K562 (cell line): ENCODE results near the gene SPON2.

Experiments
- ATF7 ChIP-seq: fragments of 450-650 bp; IDR thresholded peaks from 2 replicates; pipeline ENCODE4 v1.7.1; 2014; ENCODE audit warnings: mild to moderate bottlenecking, moderate library complexity
- JUND ChIP-seq, 2 experiments: IDR thresholded peaks; 2 replicates in 1 of 2; 3 replicates in 1 of 2; pipeline ENCODE4 v1.6.1; 2011; ENCODE audit warnings: borderline replicate concordance in 2 of 2, low read depth in 2 of 2, low read length in 2 of 2, improper control_type of control experiment in 1 of 2, missing biosample characterization in 1 of 2, missing genetic modification characterization in 1 of 2, missing genetic modification reagents in 1 of 2
- POLR2G ChIP-seq: fragments of 200-400 bp; formaldehyde crosslinking; IDR thresholded peaks from 2 replicates; pipeline ENCODE4 v1.6.1; 2017; ENCODE audit warnings: low read depth, mild to moderate bottlenecking, antibody characterized with exemption, low read length, moderate library complexity
- RBM34 ChIP-seq: fragments of 200-400 bp; formaldehyde crosslinking; IDR thresholded peaks from 2 replicates; pipeline ENCODE4 v1.6.1; 2018; ENCODE audit warnings: low read length, borderline replicate concordance; ENCODE audit not compliant: insufficient read depth
- SIN3A ChIP-seq, 2 experiments: fragments of 150-350 bp in 1 of 2; IDR thresholded peaks; 2 replicates each; pipeline ENCODE4 v1.6.1; 2011 to 2016; ENCODE audit warnings: borderline replicate concordance in 2 of 2, low read depth in 2 of 2, low read length in 2 of 2, mild to moderate bottlenecking in 2 of 2, moderate library complexity in 2 of 2; ENCODE audit not compliant: control insufficient read depth in 1 of 2
- ZBTB7A ChIP-seq: IDR thresholded peaks from 2 replicates; pipeline ENCODE4 v1.6.1; 2011; ENCODE audit warnings: low read depth, mild to moderate bottlenecking, low read length, moderate library complexity, borderline replicate concordance; ENCODE audit not compliant: control insufficient read depth
- ZNF253 ChIP-seq: fragments of 250-450 bp; sonication (Bioruptor Pico); conservative IDR thresholded peaks from 2 replicates; pipeline ENCODE4 v1.6.1; 2021; ENCODE audit warnings: mild to moderate bottlenecking
- TF ChIP-seq, protein P1 (sequence below), 2 experiments: fragments of 450-650 bp in 1 of 2; sonication (generic) in 1 of 2; formaldehyde crosslinking in 1 of 2; IDR thresholded peaks in 1 of 2; conservative IDR thresholded peaks in 1 of 2; 2 replicates each; pipeline versions ENCODE4 v1.6.1 to v1.8.1; 2016 to 2023; ENCODE audit warnings: mild to moderate bottlenecking in 2 of 2, moderate library complexity in 2 of 2, inconsistent platforms in 1 of 2, missing genetic modification reagents in 1 of 2
- TF ChIP-seq, protein P2 (sequence below): fragments of 450-650 bp; formaldehyde crosslinking; IDR thresholded peaks from 2 replicates; pipeline ENCODE4 v1.4.0; 2022; ENCODE audit warnings: mild to moderate bottlenecking, moderate library complexity
- TF ChIP-seq, protein P3 (sequence below): fragments of 450-650 bp; IDR thresholded peaks from 2 replicates; pipeline ENCODE4 v1.6.1; 2016; ENCODE audit warnings: low read depth, mild to moderate bottlenecking, moderate library complexity

DNA sequence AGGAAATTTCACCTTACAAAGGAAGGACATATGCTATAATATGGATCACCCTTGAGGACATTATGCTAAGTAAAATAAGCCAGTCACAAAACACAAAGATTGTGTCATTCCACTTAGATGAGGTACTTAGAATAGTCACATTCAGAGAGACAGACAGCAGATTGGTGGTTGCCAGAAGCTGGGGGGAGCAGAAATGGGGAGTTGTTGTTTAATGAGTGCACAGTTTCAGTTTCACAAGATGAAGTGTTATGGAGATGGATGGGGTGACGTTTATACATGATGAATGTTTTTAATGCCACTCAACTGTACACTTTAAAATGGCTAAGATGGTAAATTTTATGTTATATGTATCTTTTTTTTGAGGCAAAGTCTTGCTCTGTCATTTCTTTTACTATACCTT lies 14.8 kb upstream of the SPON2 start:
- TF ChIP-seq, protein P1, sequence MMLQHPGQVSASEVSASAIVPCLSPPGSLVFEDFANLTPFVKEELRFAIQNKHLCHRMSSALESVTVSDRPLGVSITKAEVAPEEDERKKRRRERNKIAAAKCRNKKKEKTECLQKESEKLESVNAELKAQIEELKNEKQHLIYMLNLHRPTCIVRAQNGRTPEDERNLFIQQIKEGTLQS (IDR thresholded peaks at IDR 0.05), result no peak
- TF ChIP-seq, protein P1 (CRISPR knock-in tag; conservative IDR thresholded peaks at IDR 0.05), result no peak
- TF ChIP-seq RBM34 (no peak), SIN3A (IDR thresholded peaks at IDR 0.05; ENCODE audit: borderline replicate concordance in 2 of 2, control insufficient read depth in 1 of 2, low read depth in 2 of 2, low read length in 2 of 2) (no peak), ZBTB7A (no peak), JUND (IDR thresholded peaks at IDR 0.05; ENCODE audit: borderline replicate concordance, low read depth, low read length) (no peak), JUND (tag; IDR thresholded peaks at IDR 0.05; ENCODE audit: borderline replicate concordance, low read depth, low read length) (no peak), POLR2G (no peak), ZNF253 (CRISPR knock-in tag) (no peak), ATF7 (no peak)
- TF ChIP-seq, protein P2, sequence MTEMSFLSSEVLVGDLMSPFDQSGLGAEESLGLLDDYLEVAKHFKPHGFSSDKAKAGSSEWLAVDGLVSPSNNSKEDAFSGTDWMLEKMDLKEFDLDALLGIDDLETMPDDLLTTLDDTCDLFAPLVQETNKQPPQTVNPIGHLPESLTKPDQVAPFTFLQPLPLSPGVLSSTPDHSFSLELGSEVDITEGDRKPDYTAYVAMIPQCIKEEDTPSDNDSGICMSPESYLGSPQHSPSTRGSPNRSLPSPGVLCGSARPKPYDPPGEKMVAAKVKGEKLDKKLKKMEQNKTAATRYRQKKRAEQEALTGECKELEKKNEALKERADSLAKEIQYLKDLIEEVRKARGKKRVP (CRISPR knock-in tag), result no peak
- TF ChIP-seq, protein P3, sequence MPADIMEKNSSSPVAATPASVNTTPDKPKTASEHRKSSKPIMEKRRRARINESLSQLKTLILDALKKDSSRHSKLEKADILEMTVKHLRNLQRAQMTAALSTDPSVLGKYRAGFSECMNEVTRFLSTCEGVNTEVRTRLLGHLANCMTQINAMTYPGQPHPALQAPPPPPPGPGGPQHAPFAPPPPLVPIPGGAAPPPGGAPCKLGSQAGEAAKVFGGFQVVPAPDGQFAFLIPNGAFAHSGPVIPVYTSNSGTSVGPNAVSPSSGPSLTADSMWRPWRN, result no peak
